Measurements from ENCODE around the gene ZDHHC12. TPM values are rescaled to one million over a fixed set of nuclear protein-coding genes. Genes with fewer than 3 reads are reported as not detected.

The ZDHHC12 gene
- total and polyA plus RNA-seq, 2 of the 8 experiments (the other 6 are each of a cell fraction or from before 2014, with no cell fraction given): 35.0 to 93.8 TPM

DNA sequence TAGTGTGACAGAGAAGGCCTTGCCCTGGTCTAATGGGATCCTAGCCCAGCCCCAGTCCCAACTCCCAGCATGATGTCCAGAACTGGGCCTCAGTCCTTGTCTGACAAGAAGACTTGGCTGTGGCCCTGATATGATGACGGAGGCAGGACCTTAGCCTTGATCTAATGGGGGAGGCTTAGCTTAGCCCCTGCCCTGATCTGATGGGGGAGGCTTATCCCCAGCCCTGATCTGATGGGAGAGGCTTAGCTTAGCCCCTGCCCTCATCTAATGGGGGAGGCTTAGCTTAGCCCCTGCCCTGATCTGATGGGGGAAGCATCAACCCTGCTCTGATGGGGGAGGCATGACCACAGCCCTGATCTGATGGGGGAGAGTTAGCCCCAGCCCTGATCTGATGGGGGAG, 17.9 kb downstream of the ZDHHC12 start:
- Histone ChIP-seq H2BK15ac (ENCODE audit: low read length) (no peak overlapping the region), H3K23me2 (ENCODE audit: low read depth, low read length) (peaks cover 7% of the 10 kb centered on the region; the same call in 1 of the 2 replicates), H3K27ac (ENCODE audit: low read depth, low read length) (no peak overlapping the region; the same call in 1 of the 2 replicates), H4K20me1 (replicated peaks in 1 of 2; ENCODE audit: control insufficient read depth in 1 of 2, insufficient read depth in 2 of 2, low read length in 2 of 2) (peaks cover 2 to 3% of the 10 kb centered on the region in 2 experiments), H2BK120ac (replicated peaks; ENCODE audit: low read depth, low read length) (no peak overlapping the region), H2BK20ac (ENCODE audit: low read length) (no peak overlapping the region), H3K18ac (ENCODE audit: extremely low read depth, low read length) (no peak overlapping the region), H2AFZ (ENCODE audit: low read length) (no peak overlapping the region), H3K56ac (replicated peaks; ENCODE audit: insufficient read length, low read depth, low read length) (no peak overlapping the region), H3K14ac (ENCODE audit: insufficient read length) (no peak overlapping the region), H4K91ac (replicated peaks; ENCODE audit: insufficient read length, low read length) (no peak overlapping the region), H3K4me2 (ENCODE audit: insufficient read depth in 1 of 2, low read depth in 2 of 2, low read length in 2 of 2) (no peak overlapping the region), H3K79me2 (ENCODE audit: control insufficient read depth in 1 of 2, insufficient read depth in 2 of 2, low read length in 2 of 2) (no peaks in the 10 kb centered on the region), H3K79me1 (ENCODE audit: low read depth, low read length) (no peaks in the 10 kb centered on the region), H4K5ac (ENCODE audit: insufficient read length, low read depth, low read length) (no peak overlapping the region), H3K9me3 (ENCODE audit: insufficient read depth in 2 of 2, low read depth in 1 of 2, low read length in 1 of 2) (no peaks in the 10 kb centered on the region), H3K4ac (replicated peaks; ENCODE audit: insufficient read length, low read depth, low read length) (no peak overlapping the region), H4K8ac (ENCODE audit: extremely low read depth, insufficient read depth, low read length) (no peak overlapping the region), H3K23ac (ENCODE audit: insufficient read length) (no peak overlapping the region), H2BK12ac (ENCODE audit: low read depth, low read length) (no peak overlapping the region), H3K36me3 (ENCODE audit: control insufficient read depth in 2 of 4, insufficient read depth in 4 of 4, low read length in 3 of 4) (peaks cover 0 to 5% (median 0%) of the 10 kb centered on the region in 4 experiments; a peak in 2 of 8 replicates), H3K9ac (replicated peaks in 1 of 4; ENCODE audit: extremely low read depth in 1 of 4, low read depth in 3 of 4, low read length in 3 of 4) (no peak overlapping the region), H3K4me3 (ENCODE audit: extremely low read depth in 1 of 4, insufficient read depth in 2 of 4, low read depth in 3 of 4, low read length in 4 of 4) (no peak overlapping the region), H3K4me1 (replicated peaks in 1 of 4; ENCODE audit: control insufficient read depth in 3 of 4, insufficient read depth in 4 of 4, low read length in 3 of 4) (peaks cover 0 to 4% (median 2%) of the 10 kb centered on the region in 4 experiments; a peak in 3 of 7 replicates), H3K27me3 (replicated peaks in 1 of 4; ENCODE audit: control insufficient read depth in 3 of 4, extremely low read depth in 1 of 4, insufficient read depth in 3 of 4, low read length in 3 of 4) (no peaks in the 10 kb centered on the region), H2AK5ac (ENCODE audit: low read depth, low read length) (no peak overlapping the region), H2BK5ac (ENCODE audit: low read depth, low read length) (no peak overlapping the region)
- ChIA-PET CTCF (ENCODE audit: partially characterized antibody) (interaction anchor here (0.5 to 1.4 kb wide), 5 partner anchors 14 to 1226 kb away, joined by 3 to 4 read pairs (median 3); partner anchors contain the start of gene SET), POLR2A (ENCODE audit: partially characterized antibody) (interaction anchor here (12.5 to 46.1 kb wide), 2 partner anchors 14 to 28 kb away, joined by 133 to 1197 read pairs; partner anchors contain the start of genes DYNC2I2, SET and ZDHHC12)
- DNase-seq (ENCODE audit: low read depth in 1 of 2, low spot score in 2 of 2) (no peak), FAIRE-seq (no peak)
- 86% methylated on average over 1 of the region's 1 CpG; no CpG with 5 or more reads in 1 of the 2 experiments for WGBS, 2 experiments (ENCODE audit: extremely low coverage in 1 of 2, insufficient coverage in 1 of 2, insufficient read length in 1 of 2, insufficient replicate concordance in 2 of 2, low coverage in 1 of 2, low lambda C conversion rate in 2 of 2, missing lambda C conversion rate in 1 of 2)
- TF ChIP-seq JUND (IDR thresholded peaks at IDR 0.05; ENCODE audit: low read length) (no peak), FOSL1 (IDR thresholded peaks at IDR 0.05; ENCODE audit: insufficient read depth, low read depth, low read length) (no peak), SAP30 (IDR thresholded peaks at IDR 0.05; ENCODE audit: insufficient read depth, insufficient replicate concordance, low read length) (no peak), CHD2 (IDR thresholded peaks at IDR 0.05; ENCODE audit: low read length) (no peak), SP1 (IDR thresholded peaks at IDR 0.05; ENCODE audit: low read depth, low read length) (no peak)

Data from H1 (cell line).